Activated CD4-positive, alpha-beta T cell treated with anti-CD3 and anti-CD28 coated beads, Interleukin-2, Interleukin-6, amounts not matched to agents 100 ng/mL and 50 ng/mL, durations not matched to agents 16 hours and 8 hours (primary cell): ENCODE results near the gene PPP6R3.
A peak's percentile ranks its signal among the peaks of the same experiment; 100 is the strongest.
"Not testable (repeated sequence)": the region's sequence is repeated elsewhere in the genome, so short reads cannot be mapped to it uniquely, and the experiment has no call there.

Experiments
- DNase-seq: peaks from one replicate; pipeline ENCODE4 v3.0.0-alpha.2; 2020

The PPP6R3 gene

DNA sequence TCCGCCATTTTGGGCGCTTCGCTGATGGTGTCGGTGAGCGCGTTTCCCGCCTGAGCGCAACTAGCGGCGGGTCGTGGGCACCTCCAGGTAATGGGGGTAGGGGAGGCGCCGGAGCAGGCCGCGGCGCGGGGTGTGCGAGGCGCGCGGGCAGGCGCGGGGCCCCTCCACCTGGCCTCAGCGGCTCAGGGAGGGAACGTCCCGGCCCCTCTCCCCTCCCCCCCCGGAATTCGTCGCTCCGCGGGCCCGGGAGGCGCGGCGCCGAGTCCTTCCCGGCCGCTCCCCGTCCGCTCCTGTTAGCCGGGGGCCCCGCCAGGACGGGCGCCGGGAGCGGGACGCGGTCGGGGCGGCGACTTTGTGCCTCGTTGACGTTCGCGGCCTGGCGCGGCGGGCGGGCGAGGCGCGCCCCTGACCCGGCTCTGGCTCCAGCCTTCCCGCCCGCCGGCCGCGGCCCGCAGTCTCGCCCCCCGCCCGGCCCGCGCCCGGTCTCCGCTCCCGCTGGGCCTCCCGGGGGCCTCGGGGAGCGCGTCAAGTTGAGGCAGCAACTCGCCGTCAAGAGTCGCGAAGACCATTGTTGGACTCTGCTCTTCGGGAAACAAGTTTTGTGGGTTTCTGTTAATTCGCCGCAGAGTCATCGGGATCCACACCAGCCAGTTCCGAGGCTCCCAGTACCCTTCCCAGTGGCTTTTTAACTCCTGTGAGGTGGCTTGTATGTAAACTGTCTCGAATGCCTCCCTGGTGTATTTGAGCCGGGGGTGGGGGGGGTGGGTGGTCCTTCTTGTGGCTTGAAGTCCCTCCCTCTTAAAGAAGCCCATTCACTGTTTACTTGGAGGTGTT lies at the start of gene PPP6R3:
Gene PPP6R3, plus strand, starts transcription at position 12 of the 834 bp plus-strand sequence. CDS start 76,913 bp downstream, outside the sequence.
- DNase-seq = no peak

GRCh38 chr11:68411501-68411991 lies 49.0 kb upstream of the PPP6R3 start:
- DNase-seq = no peak

DNA sequence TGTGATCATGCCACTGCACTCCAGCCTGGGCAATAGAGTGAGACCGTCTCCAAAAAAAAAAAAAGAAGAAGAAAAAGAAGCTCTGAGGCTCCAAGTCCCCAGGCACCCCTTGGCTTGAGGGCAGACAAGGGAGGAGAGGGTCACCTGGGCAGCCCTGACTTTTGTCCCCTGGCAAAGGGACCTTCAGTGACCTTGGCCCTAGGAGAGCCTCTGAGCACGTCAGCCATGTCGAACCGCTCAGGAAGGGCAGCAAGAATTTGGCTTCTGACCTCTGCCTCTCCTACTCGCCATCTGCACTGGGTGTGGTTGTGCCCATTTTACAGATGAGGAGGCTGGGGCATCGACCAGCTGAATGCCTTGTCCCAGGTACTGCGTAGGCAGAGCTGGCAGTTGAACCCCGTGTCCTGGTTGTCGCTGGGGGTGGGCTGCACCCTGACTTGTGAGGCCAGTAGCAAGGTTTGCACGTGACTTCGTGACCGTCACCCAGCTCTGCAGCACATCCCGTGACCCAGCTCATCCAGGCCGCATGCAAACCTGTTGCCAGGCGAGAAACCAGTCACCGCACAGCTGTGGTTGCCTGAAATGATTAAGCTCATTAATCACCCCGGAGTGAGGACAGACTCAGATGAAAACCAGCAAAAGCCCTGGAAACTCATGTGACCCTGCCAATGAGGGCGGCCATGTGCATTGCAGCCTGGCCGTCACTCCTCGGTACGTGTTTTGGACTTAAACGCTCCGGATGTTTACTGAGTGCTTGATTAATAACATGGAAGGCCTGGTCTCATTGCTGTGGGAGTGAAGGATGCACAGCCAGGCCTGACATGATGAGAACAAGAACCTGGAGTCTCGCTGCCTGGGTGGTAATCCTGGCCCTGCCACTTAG lies 47.7 kb upstream of the PPP6R3 start:
- peak; percentile 88 for DNase-seq

- no peak for DNase-seq
These were observed 47.0 kb upstream of the PPP6R3 start for GRCh38 chr11:68413591-68413999.

GRCh38 chr11:68414496-68415221 lies 45.9 kb upstream of the PPP6R3 start:
- no peak for DNase-seq

DNA sequence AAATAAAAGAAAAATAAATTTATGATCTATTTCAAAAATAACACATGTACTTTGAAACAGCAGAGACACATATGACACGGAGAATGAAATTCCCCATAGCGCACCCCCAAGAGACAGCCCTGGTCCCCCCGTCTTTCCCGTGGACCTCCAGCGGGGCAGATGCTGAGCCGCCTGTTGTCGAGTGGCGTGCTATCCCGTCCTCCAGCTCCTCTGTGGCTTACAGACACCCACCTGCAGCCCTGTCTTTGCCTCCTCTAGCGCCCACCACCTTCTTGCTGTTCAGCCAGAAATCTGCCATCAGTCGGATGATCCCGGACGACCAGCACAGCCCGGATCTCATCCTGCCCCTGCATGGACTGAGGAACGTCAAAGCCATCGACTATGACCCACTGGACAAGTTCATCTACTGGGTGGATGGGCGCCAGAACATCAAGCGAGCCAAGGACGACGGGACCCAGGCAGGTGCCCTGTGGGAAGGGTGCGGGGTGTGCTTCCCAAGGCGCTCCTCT lies 44.4 kb upstream of the PPP6R3 start:
- DNase-seq = no peak

DNA sequence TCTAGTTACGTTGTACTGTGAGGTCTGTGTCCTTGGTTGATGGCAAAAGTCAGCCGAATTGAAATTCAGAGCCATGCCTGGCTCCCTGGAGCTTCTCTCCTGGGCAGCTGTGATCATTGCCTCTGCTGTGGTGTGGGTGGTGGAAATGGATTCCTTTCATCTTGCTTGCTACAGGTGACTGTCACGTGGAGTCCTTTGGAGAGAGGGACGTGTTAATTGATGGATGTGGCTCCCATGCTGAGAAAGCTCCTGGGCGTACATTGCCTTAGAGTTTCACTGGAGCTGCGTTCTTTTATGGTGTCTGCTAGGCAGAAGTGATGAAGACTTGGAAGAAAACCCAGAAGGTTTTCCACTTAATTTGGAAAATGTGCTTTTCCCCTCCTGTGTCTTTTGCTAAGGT lies 41.9 kb upstream of the PPP6R3 start:
- DNase-seq = no peak

GRCh38 chr11:68420171-68420570 lies 40.4 kb upstream of the PPP6R3 start:
- no peak for DNase-seq

- DNase-seq = no peak
These were observed 37.1 kb upstream of the PPP6R3 start for GRCh38 chr11:68423481-68423880.

DNA sequence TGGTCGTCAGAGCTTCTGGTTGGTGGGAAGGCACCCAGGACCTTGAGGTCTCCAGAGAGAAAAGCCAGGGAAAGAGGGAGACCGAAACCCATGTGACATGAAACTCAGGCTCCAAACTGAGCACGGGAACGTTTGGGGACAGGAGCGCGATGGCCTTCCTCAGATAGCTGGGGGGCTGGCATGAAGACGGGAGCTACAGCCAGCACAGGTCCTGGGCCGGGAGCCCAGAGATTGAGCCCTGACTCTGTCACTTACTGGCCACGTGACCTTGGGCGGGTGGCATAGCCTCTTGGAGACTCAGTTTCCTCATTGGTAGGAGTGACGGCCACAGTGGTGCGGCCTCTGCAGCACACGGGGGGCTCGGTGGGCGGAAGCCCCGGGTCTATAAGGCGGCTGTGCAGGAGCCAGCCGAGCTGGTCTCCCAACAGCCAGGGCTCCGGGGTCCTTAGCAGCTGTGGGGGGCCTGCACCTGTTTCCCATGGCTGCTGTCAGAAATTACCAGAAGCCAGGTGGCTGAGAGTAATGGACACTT lies 36.4 kb upstream of the PPP6R3 start:
- no peak for DNase-seq

GRCh38 chr11:68424981-68425865 lies 35.3 kb upstream of the PPP6R3 start:
- DNase-seq = no peak

DNA sequence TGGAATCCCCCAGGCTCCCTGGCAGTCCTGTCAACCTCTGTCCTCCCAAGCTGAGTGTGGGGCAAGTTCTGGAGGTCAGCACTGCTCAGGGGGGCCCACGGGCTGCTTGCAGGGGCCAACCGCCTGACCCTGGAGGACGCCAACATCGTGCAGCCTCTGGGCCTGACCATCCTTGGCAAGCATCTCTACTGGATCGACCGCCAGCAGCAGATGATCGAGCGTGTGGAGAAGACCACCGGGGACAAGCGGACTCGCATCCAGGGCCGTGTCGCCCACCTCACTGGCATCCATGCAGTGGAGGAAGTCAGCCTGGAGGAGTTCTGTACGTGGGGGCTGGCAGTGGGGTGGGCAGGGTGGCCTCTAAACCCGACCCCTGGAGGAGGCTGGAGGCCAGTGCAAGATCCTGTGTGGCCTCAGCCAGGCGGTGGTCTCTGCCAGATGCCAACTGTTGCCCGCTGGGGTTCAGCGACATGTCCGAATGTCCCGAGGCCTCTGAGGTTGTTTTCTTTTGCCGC lies 34.6 kb upstream of the PPP6R3 start:
- no peak for DNase-seq

GRCh38 chr11:68429661-68430060 lies 30.9 kb upstream of the PPP6R3 start:
- DNase-seq = no peak

GRCh38 chr11:68430384-68430783 lies 30.2 kb upstream of the PPP6R3 start:
- DNase-seq = no peak

- no peak for DNase-seq
These were observed 29.8 kb upstream of the PPP6R3 start for GRCh38 chr11:68430801-68431200.

DNA sequence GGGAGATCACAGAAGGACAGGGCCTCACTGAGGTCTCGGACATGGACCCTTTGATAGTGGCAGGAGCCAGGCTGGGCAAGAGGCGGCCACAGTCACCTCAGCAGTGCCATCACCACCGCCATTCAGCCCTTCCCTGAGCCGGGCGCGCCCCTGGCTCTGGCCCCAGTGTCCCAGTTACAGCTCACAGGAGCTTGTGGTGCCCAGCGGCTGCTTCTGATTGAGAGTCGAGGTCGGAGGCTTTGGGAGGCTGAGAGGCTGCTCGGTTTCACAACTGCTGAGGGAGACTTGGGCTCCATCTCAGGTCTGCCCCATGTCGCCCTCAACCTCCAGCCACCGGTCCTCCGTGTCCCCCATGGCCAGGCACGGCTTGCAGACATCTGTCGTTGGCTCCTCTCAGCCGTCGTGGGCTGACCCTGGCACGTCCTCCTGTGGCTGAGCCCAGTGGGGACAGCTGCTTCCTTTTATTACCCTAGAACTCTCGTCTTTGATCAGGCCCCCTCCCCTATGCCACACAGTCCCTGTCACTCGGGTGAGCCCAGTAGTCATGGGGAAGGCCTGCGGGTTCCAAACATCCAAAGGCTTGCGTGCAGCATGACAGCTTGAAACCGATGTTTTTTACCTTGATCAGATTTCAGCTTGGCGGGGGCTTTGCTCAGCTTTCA lies 28.4 kb upstream of the PPP6R3 start:
- no peak for DNase-seq

GRCh38 chr11:68432874-68433273 lies 27.7 kb upstream of the PPP6R3 start:
- no peak for DNase-seq

DNA sequence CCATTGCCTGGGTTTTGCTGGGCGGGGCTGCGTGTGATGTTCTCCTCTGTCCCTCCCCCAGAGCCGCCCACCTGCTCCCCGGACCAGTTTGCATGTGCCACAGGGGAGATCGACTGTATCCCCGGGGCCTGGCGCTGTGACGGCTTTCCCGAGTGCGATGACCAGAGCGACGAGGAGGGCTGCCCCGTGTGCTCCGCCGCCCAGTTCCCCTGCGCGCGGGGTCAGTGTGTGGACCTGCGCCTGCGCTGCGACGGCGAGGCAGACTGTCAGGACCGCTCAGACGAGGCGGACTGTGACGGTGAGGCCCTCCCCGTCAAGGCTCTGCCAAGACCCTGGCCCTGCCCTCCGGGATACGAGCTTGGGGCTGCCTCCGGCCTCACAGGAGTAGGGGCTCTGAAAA lies 27.0 kb upstream of the PPP6R3 start:
- no peak for DNase-seq

DNA sequence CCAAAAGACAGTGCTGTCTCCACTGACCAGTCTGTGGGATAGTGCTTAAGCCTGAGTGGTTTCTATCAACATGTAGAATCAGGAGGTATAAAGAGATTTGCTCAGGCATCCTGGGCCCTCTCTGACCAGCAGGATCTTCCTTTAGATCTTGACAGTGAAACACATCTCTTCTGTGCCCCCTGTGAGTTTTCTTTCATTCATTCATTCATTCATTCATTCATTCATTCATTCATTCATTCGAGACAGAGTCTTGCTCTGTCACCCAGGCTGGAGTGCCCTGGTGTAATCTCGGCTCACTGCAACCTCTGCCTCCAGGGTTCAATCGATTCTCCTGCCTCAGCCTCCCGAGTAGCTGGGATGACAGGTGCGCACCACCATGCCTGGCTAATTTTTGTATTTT lies 26.4 kb upstream of the PPP6R3 start:
- DNase-seq = not testable (repeated sequence)

GRCh38 chr11:68436162-68436888 lies 24.2 kb upstream of the PPP6R3 start:
- DNase-seq = no peak
